GM12892 (cell line): ENCODE measurements around the gene DENND6B.

Experiments
- POLR2A ChIP-seq: IDR thresholded peaks from 2 replicates; pipeline ENCODE4 v1.6.1; 2011; ENCODE audit warnings: low read depth, low read length, control low read depth
- POLR2AphosphoS5 ChIP-seq: IDR thresholded peaks from 2 replicates; pipeline ENCODE4 v1.6.1; 2011; ENCODE audit warnings: low read depth, low read length, control low read depth
- TAF1 ChIP-seq: IDR thresholded peaks from 2 replicates; pipeline ENCODE4 v1.6.1; 2011; ENCODE audit warnings: low read depth, mild to moderate bottlenecking, control low read depth, low read length, borderline replicate concordance

- no peak for TF ChIP-seq POLR2AphosphoS5
- TF ChIP-seq POLR2A: no peak
- no peak for TF ChIP-seq TAF1
These were observed 59.0 kb downstream of the DENND6B start for GRCh38 chr22:50267591-50268390.
